H9 (cell line): ENCODE measurements around the gene KREMEN1. TPM values are rescaled to one million over a fixed set of nuclear protein-coding genes. Genes with fewer than 3 reads are reported as not detected.

Experiments
- DNase-seq: peaks from one replicate; pipeline ENCODE4 v3.0.0-alpha.2; 2017
- H2AFZ ChIP-seq: one replicate; pipeline ENCODE4 v1.6.1; 2013; ENCODE audit warnings: mild to moderate bottlenecking, low read length, control low read depth, moderate library complexity
- H2AK5ac ChIP-seq: 2 replicates; pipeline ENCODE4 v1.6.1; 2013; ENCODE audit warnings: low read length, control low read depth, mixed read lengths; ENCODE audit not compliant: insufficient read length
- H2BK120ac ChIP-seq: one replicate; pipeline ENCODE4 v1.6.1; 2013; ENCODE audit warnings: low read depth, mild to moderate bottlenecking, low read length, control low read depth, inconsistent platforms; ENCODE audit not compliant: poor library complexity, severe bottlenecking
- H2BK12ac ChIP-seq: 2 replicates; pipeline ENCODE4 v1.6.1; 2013; ENCODE audit warnings: low read length, control low read depth, mixed read lengths, low read depth; ENCODE audit not compliant: insufficient read length
- H2BK15ac ChIP-seq: 2 replicates; pipeline ENCODE4 v1.6.1; 2013; ENCODE audit warnings: low read depth, low read length, control low read depth
- H2BK20ac ChIP-seq: one replicate; pipeline ENCODE4 v1.6.1; 2013; ENCODE audit warnings: low read depth, mild to moderate bottlenecking, low read length, control low read depth, inconsistent platforms; ENCODE audit not compliant: poor library complexity, severe bottlenecking
- H2BK5ac ChIP-seq: 2 replicates; pipeline ENCODE4 v1.6.1; 2013; ENCODE audit warnings: low read length, control low read depth, mixed read lengths; ENCODE audit not compliant: insufficient read length
- H3K14ac ChIP-seq: 2 replicates; pipeline ENCODE4 v1.6.1; 2013; ENCODE audit warnings: low read length, control low read depth; ENCODE audit not compliant: insufficient read depth
- H3K18ac ChIP-seq: 2 replicates; pipeline ENCODE4 v1.6.1; 2013; ENCODE audit warnings: low read depth, mild to moderate bottlenecking, mixed read lengths, low read length, control low read depth; ENCODE audit not compliant: insufficient read length
- H3K23ac ChIP-seq: 2 replicates; pipeline ENCODE4 v1.6.1; 2013; ENCODE audit warnings: low read length, control low read depth, mixed read lengths, low read depth; ENCODE audit not compliant: insufficient read length
- H3K23me2 ChIP-seq: 2 replicates; pipeline ENCODE4 v1.6.1; 2013; ENCODE audit warnings: low read depth, mild to moderate bottlenecking, mixed read lengths, low read length, control low read depth; ENCODE audit not compliant: insufficient read length, poor library complexity, severe bottlenecking
- H3K27ac ChIP-seq: 2 replicates; pipeline ENCODE4 v1.5.1; 2013; ENCODE audit warnings: low read length, control low read depth, mixed read lengths, low read depth; ENCODE audit not compliant: insufficient read length
- H3K27me3 ChIP-seq: 2 replicates; pipeline ENCODE4 v1.6.1; 2013; ENCODE audit warnings: low read length, control low read depth, inconsistent platforms; ENCODE audit not compliant: insufficient read depth
- H3K4ac ChIP-seq: 2 replicates; pipeline ENCODE4 v1.6.1; 2013; ENCODE audit warnings: low read depth, mild to moderate bottlenecking, control low read depth, inconsistent platforms, low read length, moderate library complexity
- H3K4me1 ChIP-seq: 2 replicates; pipeline ENCODE4 v1.6.1; 2013; ENCODE audit warnings: low read length, control low read depth, inconsistent platforms; ENCODE audit not compliant: insufficient read depth
- H3K4me2 ChIP-seq: 2 replicates; pipeline ENCODE4 v1.6.1; 2013; ENCODE audit warnings: low read length, control low read depth, mixed read lengths; ENCODE audit not compliant: insufficient read length, insufficient read depth
- H3K56ac ChIP-seq: 2 replicates; pipeline ENCODE4 v1.6.1; 2013; ENCODE audit warnings: low read depth, mild to moderate bottlenecking, mixed read lengths, low read length, control low read depth; ENCODE audit not compliant: insufficient read length
- H3K79me1 ChIP-seq: 2 replicates; pipeline ENCODE4 v1.6.1; 2013; ENCODE audit warnings: low read depth, mild to moderate bottlenecking, moderate library complexity, low read length, control low read depth, inconsistent platforms; ENCODE audit not compliant: insufficient read depth, poor library complexity, severe bottlenecking
- H3K79me2 ChIP-seq: 2 replicates; pipeline ENCODE4 v1.6.1; 2013; ENCODE audit warnings: low read length, control low read depth, inconsistent platforms; ENCODE audit not compliant: insufficient read depth
- H3K9ac ChIP-seq: 2 replicates; pipeline ENCODE4 v1.6.1; 2013; ENCODE audit warnings: low read length, control low read depth, mixed read lengths; ENCODE audit not compliant: insufficient read length; ENCODE audit errors: extremely low read depth
- H3K9me3 ChIP-seq: one replicate; pipeline ENCODE4 v1.6.1; 2013; ENCODE audit warnings: low read depth, low read length, inconsistent platforms; ENCODE audit not compliant: control insufficient read depth
- H3T11ph ChIP-seq: one replicate; pipeline ENCODE4 v1.6.1; 2013; ENCODE audit warnings: mild to moderate bottlenecking, low read length, control low read depth, inconsistent platforms
- H4K20me1 ChIP-seq: one replicate; pipeline ENCODE4 v1.6.1; 2013; ENCODE audit not compliant: control insufficient read depth, insufficient read length, insufficient read depth
- H4K5ac ChIP-seq: 2 replicates; pipeline ENCODE4 v1.6.1; 2013; ENCODE audit warnings: low read depth, mild to moderate bottlenecking, mixed read lengths, low read length, control low read depth; ENCODE audit not compliant: insufficient read length
- H4K8ac ChIP-seq: replicated peaks from 2 replicates; pipeline ENCODE4 v1.6.1; 2013; ENCODE audit warnings: low read length, control low read depth, mixed read lengths, low read depth; ENCODE audit not compliant: insufficient read length
- H4K91ac ChIP-seq: 2 replicates; pipeline ENCODE4 v1.6.1; 2013; ENCODE audit warnings: low read depth, mild to moderate bottlenecking, moderate library complexity, mixed read lengths, low read length, control low read depth; ENCODE audit not compliant: insufficient read length
- H3K27ac Mint-ChIP-seq, 3 experiments: 2 replicates in 2 of 3; 3 replicates in 1 of 3; pipeline ENCODE4 v1.8.0; 2020 to 2021; ENCODE audit warnings: mixed read lengths in 3 of 3, mild to moderate bottlenecking in 1 of 3, moderate library complexity in 1 of 3
- H3K27me3 Mint-ChIP-seq: 2 replicates; pipeline ENCODE4 v1.8.0; 2021; ENCODE audit warnings: low read depth, mild to moderate bottlenecking, moderate library complexity, mixed read lengths
- H3K36me3 Mint-ChIP-seq, 3 experiments: 2 replicates in 2 of 3; 3 replicates in 1 of 3; pipeline ENCODE4 v1.8.0; 2020 to 2021; ENCODE audit warnings: low read depth in 3 of 3, mixed read lengths in 3 of 3; ENCODE audit not compliant: insufficient read depth in 1 of 3
- H3K4me1 Mint-ChIP-seq, 2 experiments: 2 replicates each; pipeline ENCODE4 v1.8.0; 2020; ENCODE audit warnings: mixed read lengths in 2 of 2
- H3K4me3 Mint-ChIP-seq, 2 experiments: 2 replicates in 1 of 2; 3 replicates in 1 of 2; pipeline ENCODE4 v1.8.0; 2020 to 2021; ENCODE audit warnings: mild to moderate bottlenecking in 2 of 2, mixed read lengths in 2 of 2, moderate library complexity in 1 of 2
- H3K9me3 Mint-ChIP-seq, 2 experiments: 2 replicates in 1 of 2; 3 replicates in 1 of 2; pipeline ENCODE4 v1.8.0; 2020; ENCODE audit warnings: mild to moderate bottlenecking in 2 of 2, mixed read lengths in 2 of 2, moderate library complexity in 1 of 2
- CTCF ChIP-seq: fragments of 200-600 bp; sonication (generic); conservative IDR thresholded peaks from 3 replicates; pipeline ENCODE4 v1.8.0; 2021; ENCODE audit warnings: antibody characterized with exemption, mild to moderate bottlenecking
- WGBS: extraction: QIAGEN DNeasy Blood & Tissue Kit; methylation state at CpG from one replicate; pipeline ENCODE4 v1.1.7; 2013; ENCODE audit warnings: missing lambda C conversion rate, low lambda C conversion rate, mixed read lengths; ENCODE audit not compliant: insufficient read length; ENCODE audit errors: extremely low coverage; 5-methylcytosine and 5-hydroxymethylcytosine counted together
- total RNA-seq: library from RNA; stranded (reverse); gene quantifications from 2 replicates; pipeline ENCODE4 v1.2.1, GENCODE V29; 2021

Gene KREMEN1
- total RNA-seq, 1 experiment from 2014 or later, result 2.4 TPM

DNA sequence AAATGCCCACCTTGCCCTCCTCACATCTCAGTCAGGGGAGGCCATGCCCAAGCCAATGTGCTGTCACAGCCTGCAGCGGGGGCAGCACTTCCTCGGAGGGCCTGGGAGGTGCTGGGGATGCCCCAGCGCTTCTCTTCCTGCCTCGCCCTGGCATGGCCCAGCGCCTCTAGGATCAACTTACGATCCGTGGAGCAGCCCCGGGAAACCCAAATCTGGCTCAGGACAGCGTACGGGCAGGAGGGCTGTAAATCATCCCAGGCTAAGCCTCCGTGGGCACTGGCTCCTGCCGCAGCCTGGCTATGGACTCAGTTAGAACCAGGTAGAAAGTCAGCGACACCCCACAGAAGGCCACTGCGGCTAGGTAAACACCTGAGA is 71.9 kb downstream of the KREMEN1 start:
- Histone ChIP-seq H3K23ac (no peak overlapping the region), H2BK12ac (no peak overlapping the region), H3K4me1 (peaks cover 13% of the 10 kb centered on the region; the same call in 1 of the 2 replicates), H3K27ac (no peak overlapping the region), H3K56ac (no peak overlapping the region), H3K9ac (no peak overlapping the region), H2BK15ac (no peak overlapping the region), H2BK20ac (no peak overlapping the region), H3K4me2 (no peak overlapping the region), H3K27me3 (no peaks in the 10 kb centered on the region), H2AK5ac (no peak overlapping the region), H4K20me1 (no peaks in the 10 kb centered on the region), H3K79me2 (no peaks in the 10 kb centered on the region), H4K91ac (no peak overlapping the region), H3K9me3 (no peaks in the 10 kb centered on the region), H4K8ac (no peak overlapping the region), H3T11ph (no peak overlapping the region), H2BK120ac (no peak overlapping the region), H4K5ac (no peak overlapping the region), H3K4ac (no peak overlapping the region), H3K23me2 (no peaks in the 10 kb centered on the region), H3K79me1 (no peaks in the 10 kb centered on the region), H2BK5ac (no peak overlapping the region), H2AFZ (no peak overlapping the region), H3K18ac (no peak overlapping the region), H3K14ac (no peak overlapping the region; the same call in 1 of the 2 replicates)
- Mint-ChIP-seq H3K4me1 (peaks cover 37 to 43% of the 10 kb centered on the region in 2 experiments), H3K9me3 (no peaks in the 10 kb centered on the region), H3K27ac (peak overlapping the region in 1 of 3 experiments; percentile 72; a peak in 1 of 7 replicates), H3K36me3 (peaks cover 0 to 3% (median 0%) of the 10 kb centered on the region in 3 experiments; a peak in 2 of 7 replicates), H3K27me3 (no peaks in the 10 kb centered on the region; the same call in 1 of the 2 replicates), H3K4me3 (no peak overlapping the region)
- TF ChIP-seq CTCF, result no peak
- WGBS, result no CpG with 5 or more reads among the region's 14 CpGs
- DNase-seq, result no peak
